Smooth muscle cell (in vitro differentiated cells): ENCODE measurements around the gene TOX2. TPM values are rescaled to one million over a fixed set of nuclear protein-coding genes. Genes with fewer than 3 reads are reported as not detected.

Experiments
- DNase-seq: peaks from one replicate; lab custom pipeline; 2025; ENCODE audit not compliant: unreplicated experiment; lab: John Stamatoyannopoulos, UW
- H2AFZ ChIP-seq: fragments of 200-600 bp; sonication (generic); 2 replicates; pipeline ENCODE4 v1.6.0; 2016; ENCODE audit warnings: antibody characterized with exemption, low read depth, mild to moderate bottlenecking
- H3F3A ChIP-seq: fragments of 200-600 bp; sonication (generic); 2 replicates; pipeline ENCODE4 v1.6.0; 2017; ENCODE audit warnings: antibody characterized with exemption, low read depth
- H3K27ac ChIP-seq: fragments of 200-600 bp; sonication (generic); 2 replicates; pipeline ENCODE4 v1.5.1; 2016; ENCODE audit warnings: low read depth, mild to moderate bottlenecking
- H3K27me3 ChIP-seq: fragments of 200-600 bp; sonication (generic); 2 replicates; pipeline ENCODE4 v1.6.1; 2016; ENCODE audit warnings: low read depth, mild to moderate bottlenecking
- H3K36me3 ChIP-seq: fragments of 200-600 bp; sonication (generic); 2 replicates; pipeline ENCODE4 v1.5.1; 2016; ENCODE audit warnings: low read depth
- H3K4me1 ChIP-seq: fragments of 200-600 bp; sonication (generic); 2 replicates; pipeline ENCODE4 v1.5.1; 2016; ENCODE audit warnings: low read depth
- H3K4me2 ChIP-seq: fragments of 200-600 bp; sonication (generic); 2 replicates; pipeline ENCODE4 v1.6.0; 2016; ENCODE audit warnings: mild to moderate bottlenecking
- H3K4me3 ChIP-seq: fragments of 200-600 bp; sonication (generic); 2 replicates; pipeline ENCODE4 v1.5.1; 2016; ENCODE audit warnings: mild to moderate bottlenecking
- H3K79me2 ChIP-seq: fragments of 200-600 bp; sonication (generic); 2 replicates; pipeline ENCODE4 v1.6.0; 2016; ENCODE audit warnings: low read depth, mild to moderate bottlenecking
- H3K9ac ChIP-seq: fragments of 200-600 bp; sonication (generic); 2 replicates; pipeline ENCODE4 v1.6.0; 2016; ENCODE audit warnings: low read depth
- H3K9me3 ChIP-seq: fragments of 200-600 bp; sonication (generic); replicated peaks from 2 replicates; pipeline ENCODE4 v1.5.1; 2016; ENCODE audit warnings: low read depth
- H4K20me1 ChIP-seq: fragments of 200-600 bp; sonication (generic); 2 replicates; pipeline ENCODE4 v1.6.0; 2016; ENCODE audit warnings: low read depth
- CTCF ChIP-seq: fragments of 200-600 bp; sonication (generic); IDR thresholded peaks from 2 replicates; pipeline ENCODE4 v1.5.1; 2017; ENCODE audit warnings: borderline replicate concordance, mild to moderate bottlenecking, antibody characterized with exemption; ENCODE audit not compliant: insufficient read depth, poor library complexity, severe bottlenecking
- WGBS: methylation state at CpG from one replicate; pipeline ENCODE4 v1.1.7; 2016; ENCODE audit warnings: low lambda C conversion rate; 5-methylcytosine and 5-hydroxymethylcytosine counted together
- polyA plus RNA-seq: library from polyadenylated mRNA; unstranded; fragments of >200 nt; fragmentation: Nextera tagmentation; extraction: Ambion mirVana; gene quantifications from 2 replicates; pipeline ENCODE4 v1.2.1, GENCODE V29; 2016
- total RNA-seq: library from RNA; depleted of rRNA; stranded (reverse); fragments of >200 nt; gene quantifications from 2 replicates; pipeline ENCODE4 v1.2.3, GENCODE V29; 2014

Gene TOX2
- total and polyA plus RNA-seq, 2 experiments from 2014 or later, result 1.1 to 3.8 TPM

- Histone ChIP-seq H3K4me2 (no peak overlapping the region), H3K4me1 (no peaks in the 10 kb centered on the region), H2AFZ (no peak overlapping the region), H3K9me3 (no peaks in the 10 kb centered on the region), H4K20me1 (no peaks in the 10 kb centered on the region), H3K4me3 (no peak overlapping the region), H3F3A (no peaks in the 10 kb centered on the region), H3K27ac (no peak overlapping the region), H3K36me3 (no peaks in the 10 kb centered on the region), H3K79me2 (no peaks in the 10 kb centered on the region), H3K27me3 (no peaks in the 10 kb centered on the region), H3K9ac (no peak overlapping the region)
- WGBS, result 86% methylated on average over 10 of the region's 10 CpGs
- DNase-seq, result no peak
- TF ChIP-seq CTCF, result no peak
These were observed 49.5 kb downstream of the TOX2 start for GRCh38 chr20:43963872-43964791.

- Histone ChIP-seq H3F3A (no peaks in the 10 kb centered on the region), H3K4me1 (no peaks in the 10 kb centered on the region), H3K4me3 (no peak overlapping the region), H3K4me2 (no peak overlapping the region), H3K79me2 (no peaks in the 10 kb centered on the region), H3K27ac (no peak overlapping the region), H3K36me3 (no peaks in the 10 kb centered on the region), H3K9ac (no peak overlapping the region), H3K27me3 (no peaks in the 10 kb centered on the region), H4K20me1 (no peaks in the 10 kb centered on the region), H3K9me3 (no peaks in the 10 kb centered on the region), H2AFZ (no peak overlapping the region)
- no peak for DNase-seq
- WGBS, result 86% methylated on average over 5 of the region's 5 CpGs
- TF ChIP-seq CTCF, result no peak
These were observed 53.8 kb downstream of the TOX2 start for GRCh38 chr20:43968341-43969000.

- H3F3A ChIP-seq, result no peaks in the 10 kb centered on the region
- no peak for DNase-seq
- no peaks in the 10 kb centered on the region for H3K9me3 ChIP-seq
- H3K27ac ChIP-seq, result no peak overlapping the region
- H3K4me1 ChIP-seq, result no peaks in the 10 kb centered on the region
- H3K4me2 ChIP-seq, result no peak overlapping the region
- H2AFZ ChIP-seq, result no peak overlapping the region
- no peak overlapping the region for H3K4me3 ChIP-seq
- H4K20me1 ChIP-seq, result no peaks in the 10 kb centered on the region
- 95% methylated on average over 7 of the region's 7 CpGs for WGBS
- no peaks in the 10 kb centered on the region for H3K36me3 ChIP-seq
- no peaks in the 10 kb centered on the region for H3K79me2 ChIP-seq
- no peak overlapping the region for H3K9ac ChIP-seq
- H3K27me3 ChIP-seq, result no peaks in the 10 kb centered on the region
- TF ChIP-seq CTCF, result no peak
These were observed 54.4 kb downstream of the TOX2 start for GRCh38 chr20:43969028-43969447.
